Gastrocnemius medialis (tissue), 4 donors: ENCODE results near the gene CRPPA. TPM values are rescaled to one million over a fixed set of nuclear protein-coding genes. Genes with fewer than 3 reads are reported as not detected.
"Not testable (repeated sequence)": the region's sequence is repeated elsewhere in the genome, so short reads cannot be mapped to it uniquely, and the experiment has no call there.

Source experiments
- ATAC-seq, 2 donors: fragments of 150-250 bp; one replicate each; pipeline ENCODE4 v1.9.1; 2016
- DNase-seq, 2 donors: peaks; one replicate each; pipeline ENCODE4 v3.0.0-alpha.2; 2019
- H3K27ac ChIP-seq, 4 donors: fragments of 200-600 bp; sonication (generic); 1 replicate in 1 of 4; 2 replicates in 3 of 4; pipeline ENCODE4 v1.5.1; 2016 to 2018; ENCODE audit warnings: mild to moderate bottlenecking in 2 of 4, moderate library complexity in 1 of 4
- H3K27me3 ChIP-seq, 3 donors: fragments of 200-600 bp; sonication (generic) in 2 of 3; 1 replicate in 1 of 3; 2 replicates in 2 of 3; pipeline versions ENCODE4 v1.5.1 to v1.6.0; 2016 to 2019; ENCODE audit warnings: mild to moderate bottlenecking in 1 of 3, moderate library complexity in 1 of 3
- H3K36me3 ChIP-seq, 2 donors: fragments of 200-600 bp; sonication (generic) in 1 of 2; one replicate each; pipeline ENCODE4 v1.5.1; 2017 to 2018
- H3K4me1 ChIP-seq, 2 donors: fragments of 200-600 bp; sonication (generic) in 1 of 2; one replicate each; pipeline ENCODE4 v1.5.1; 2016 to 2017; ENCODE audit warnings: mild to moderate bottlenecking in 2 of 2
- H3K4me3 ChIP-seq, 4 donors: fragments of 200-600 bp; sonication (generic) in 3 of 4; 1 replicate in 1 of 4; 2 replicates in 3 of 4; pipeline ENCODE4 v1.5.1; 2016 to 2019; ENCODE audit warnings: mild to moderate bottlenecking in 2 of 4
- H3K9me3 ChIP-seq, 3 donors: fragments of 200-600 bp; sonication (generic) in 2 of 3; 1 replicate in 1 of 3; 2 replicates in 2 of 3; pipeline ENCODE4 v1.5.1; 2016 to 2019
- POLR2A ChIP-seq, 2 donors: fragments of 450-650 bp; IDR thresholded peaks; one replicate each; pipeline ENCODE4 v1.6.1; 2017; ENCODE audit warnings: antibody characterized with exemption in 2 of 2, mild to moderate bottlenecking in 2 of 2, moderate library complexity in 2 of 2
- in situ Hi-C, 4 donors: fragments of 200-750 bp; cut with MboI; loops; one replicate each; pipeline versions ENCODE4 v1.15.0 to v1.8.0; 2017; ENCODE audit warnings: low sequenced_read_pairs in 4 of 4
- intact Hi-C: fragments of 100-400 bp; cut with DNase I; formaldehyde crosslinking; loops from one replicate; pipeline ENCODE4 v1.15.1; 2023; ENCODE audit warnings: low total_unique reads
- total RNA-seq, 4 donors: library from RNA; depleted of rRNA; stranded (reverse); fragments of >200 nt; gene quantifications; one replicate each; pipeline versions ENCODE4 v1.1.0 to v1.2.3, GENCODE V29; 2016
- TF ChIP-seq, protein P1 (sequence below), 5 experiments: fragments of 450-650 bp in 3 of 5; fragments of 200-600 bp in 2 of 5; sonication (generic) in 2 of 5; IDR thresholded peaks in 4 of 5; conservative IDR thresholded peaks in 1 of 5; 1 replicate in 4 of 5; 2 replicates in 1 of 5; pipeline ENCODE4 v1.5.1; 2016 to 2019; ENCODE audit warnings: antibody characterized with exemption in 5 of 5, mild to moderate bottlenecking in 3 of 5, moderate library complexity in 3 of 5

The CRPPA gene
- total RNA-seq, 4 donors from 2014 or later = 1.2 to 4.9 (median 2.4) TPM

- in situ Hi-C loops (no loop called here), intact Hi-C loops (no loop called here)
- Histone ChIP-seq H3K27me3 (no peaks in the 10 kb centered on the region), H3K27ac (no peak overlapping the region), H3K36me3 (no peaks in the 10 kb centered on the region), H3K9me3 (peaks cover 0 to 7% (median 0%) of the 10 kb centered on the region in 3 donors), H3K4me1 (no peaks in the 10 kb centered on the region), H3K4me3 (no peak overlapping the region)
- TF ChIP-seq POLR2A (IDR thresholded peaks at IDR 0.05) = no peak
- TF ChIP-seq, protein P1, sequence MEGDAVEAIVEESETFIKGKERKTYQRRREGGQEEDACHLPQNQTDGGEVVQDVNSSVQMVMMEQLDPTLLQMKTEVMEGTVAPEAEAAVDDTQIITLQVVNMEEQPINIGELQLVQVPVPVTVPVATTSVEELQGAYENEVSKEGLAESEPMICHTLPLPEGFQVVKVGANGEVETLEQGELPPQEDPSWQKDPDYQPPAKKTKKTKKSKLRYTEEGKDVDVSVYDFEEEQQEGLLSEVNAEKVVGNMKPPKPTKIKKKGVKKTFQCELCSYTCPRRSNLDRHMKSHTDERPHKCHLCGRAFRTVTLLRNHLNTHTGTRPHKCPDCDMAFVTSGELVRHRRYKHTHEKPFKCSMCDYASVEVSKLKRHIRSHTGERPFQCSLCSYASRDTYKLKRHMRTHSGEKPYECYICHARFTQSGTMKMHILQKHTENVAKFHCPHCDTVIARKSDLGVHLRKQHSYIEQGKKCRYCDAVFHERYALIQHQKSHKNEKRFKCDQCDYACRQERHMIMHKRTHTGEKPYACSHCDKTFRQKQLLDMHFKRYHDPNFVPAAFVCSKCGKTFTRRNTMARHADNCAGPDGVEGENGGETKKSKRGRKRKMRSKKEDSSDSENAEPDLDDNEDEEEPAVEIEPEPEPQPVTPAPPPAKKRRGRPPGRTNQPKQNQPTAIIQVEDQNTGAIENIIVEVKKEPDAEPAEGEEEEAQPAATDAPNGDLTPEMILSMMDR (IDR thresholded peaks at IDR 0.05 in 4 of 5, conservative IDR thresholded peaks at IDR 0.05 in 1 of 5) = no peak
- DNase-seq (no peak), ATAC-seq (no peak)
Observed at GRCh38 chr7:16392990-16393523, 28.3 kb downstream of the CRPPA start.

DNA sequence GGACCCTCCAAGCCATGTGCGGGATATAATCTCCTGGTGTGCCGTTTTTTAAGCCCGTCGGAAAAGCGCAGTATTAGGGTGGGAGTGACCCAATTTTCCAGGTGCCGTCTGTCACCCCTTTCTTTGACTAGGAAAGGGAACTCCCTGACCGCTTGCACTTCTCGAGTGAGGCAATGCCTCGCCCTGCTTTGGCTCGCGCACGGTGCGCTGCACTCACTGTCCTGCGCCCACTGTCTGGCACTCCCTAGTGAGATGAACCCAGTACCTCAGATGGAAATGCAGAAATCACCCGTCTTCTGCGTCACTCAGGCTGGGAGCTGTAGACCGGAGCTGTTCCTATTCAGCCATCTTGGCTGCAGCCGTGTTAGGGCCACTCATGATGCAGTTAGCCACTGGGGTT is 37.6 kb downstream of the CRPPA start:
- intact Hi-C loops, H3K27ac ChIP-seq, H3K9me3 ChIP-seq, in situ Hi-C loops, H3K27me3 ChIP-seq, ATAC-seq, H3K4me3 ChIP-seq, H3K36me3 ChIP-seq, DNase-seq, H3K4me1 ChIP-seq: not testable (repeated sequence)

DNA sequence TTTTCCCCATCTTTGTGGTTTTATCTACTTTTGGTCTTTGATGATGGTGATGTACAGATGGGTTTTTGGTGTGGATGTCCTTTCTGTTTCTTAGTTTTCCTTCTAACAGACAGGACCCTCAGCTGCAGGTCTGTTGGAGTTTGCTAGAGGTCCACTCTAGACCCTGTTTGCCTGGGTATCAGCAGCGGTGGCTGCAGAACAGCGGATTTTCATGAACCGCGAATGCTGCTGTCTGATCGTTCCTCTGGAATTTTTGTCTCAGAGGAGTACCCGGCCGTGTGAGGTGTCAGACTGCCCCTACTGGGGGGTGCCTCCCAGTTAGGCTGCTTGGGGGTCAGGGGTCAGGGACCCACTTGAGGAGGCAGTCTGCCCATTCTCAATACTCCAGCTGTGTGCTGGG is 38.2 kb downstream of the CRPPA start:
- H3K9me3 ChIP-seq, H3K36me3 ChIP-seq, in situ Hi-C loops, H3K4me3 ChIP-seq, intact Hi-C loops, H3K4me1 ChIP-seq, H3K27me3 ChIP-seq, DNase-seq, ATAC-seq, H3K27ac ChIP-seq: not testable (repeated sequence)

Other genes with a start within 250 kb of the CRPPA start
- gene SOSTDC1, start 44.2 kb upstream of the CRPPA start, total RNA-seq = not detected
- not detected for gene LRRC72, start 105.3 kb upstream of the CRPPA start, total RNA-seq
- gene ANKMY2, start 224.2 kb upstream of the CRPPA start, total RNA-seq = 10 to 100 TPM in 1 of 4 donors, 1 to 10 TPM in 3; 7.9 to 16.2 (median 8.6) TPM
- 100 to 1,000 TPM in 3 of 4 donors, 10 to 100 TPM in 1; 86.6 to 145 (median 123) TPM for gene BZW2, start 224.6 kb upstream of the CRPPA start, total RNA-seq